Loucy (cell line): ENCODE results near the gene HIKESHI.

Experiments
- H2AFZ ChIP-seq: fragments of 200-600 bp; sonication (generic); 2 replicates; pipeline ENCODE4 v1.6.0; 2016; ENCODE audit warnings: antibody characterized with exemption, mild to moderate bottlenecking, low read length, moderate library complexity
- H3F3A ChIP-seq: fragments of 200-600 bp; 2 replicates; pipeline ENCODE4 v1.6.0; 2016; ENCODE audit warnings: antibody characterized with exemption, low read depth, mild to moderate bottlenecking
- H3K27me3 ChIP-seq: fragments of 200-600 bp; sonication (generic); 2 replicates; pipeline ENCODE4 v1.6.1; 2014; ENCODE audit warnings: low read length, mild to moderate bottlenecking; ENCODE audit not compliant: insufficient read depth, poor library complexity, severe bottlenecking
- H3K36me3 ChIP-seq: fragments of 200-600 bp; sonication (generic); 2 replicates; pipeline ENCODE4 v1.6.1; 2016; ENCODE audit warnings: low read length; ENCODE audit not compliant: insufficient read depth
- H3K4me1 ChIP-seq: fragments of 200-600 bp; sonication (generic); 2 replicates; pipeline ENCODE4 v1.5.1; 2014; ENCODE audit warnings: low read length, mild to moderate bottlenecking; ENCODE audit not compliant: insufficient read depth, poor library complexity, severe bottlenecking
- H3K4me2 ChIP-seq: fragments of 200-600 bp; sonication (generic); 2 replicates; pipeline ENCODE4 v1.6.0; 2014; ENCODE audit warnings: antibody characterized with exemption, low read length, low read depth, mild to moderate bottlenecking; ENCODE audit not compliant: poor library complexity, severe bottlenecking
- H3K4me3 ChIP-seq: fragments of 200-600 bp; sonication (generic); 2 replicates; pipeline ENCODE4 v1.5.1; 2014; ENCODE audit warnings: low read length, mild to moderate bottlenecking, mixed read lengths; ENCODE audit not compliant: poor library complexity, severe bottlenecking
- H3K79me2 ChIP-seq: fragments of 200-600 bp; sonication (generic); 2 replicates; pipeline ENCODE4 v1.6.1; 2014; ENCODE audit warnings: low read length; ENCODE audit not compliant: insufficient read depth
- H3K9ac ChIP-seq: fragments of 200-600 bp; sonication (generic); 2 replicates; pipeline ENCODE4 v1.6.0; 2014; ENCODE audit warnings: mild to moderate bottlenecking, low read depth, low read length, moderate library complexity; ENCODE audit not compliant: poor library complexity, severe bottlenecking
- H3K9me2 ChIP-seq: fragments of 200-600 bp; sonication (generic); replicated peaks from 2 replicates; pipeline ENCODE4 v1.6.1; 2016; ENCODE audit warnings: low read depth, low read length, mixed read lengths
- H3K9me3 ChIP-seq: fragments of 200-600 bp; sonication (generic); 2 replicates; pipeline ENCODE4 v1.6.1; 2014; ENCODE audit warnings: mild to moderate bottlenecking, antibody characterized with exemption, low read length, low read depth; ENCODE audit not compliant: insufficient read depth
- H4K20me1 ChIP-seq: fragments of 200-600 bp; sonication (generic); 2 replicates; pipeline ENCODE4 v1.6.0; 2014; ENCODE audit warnings: antibody characterized with exemption, low read length, mild to moderate bottlenecking; ENCODE audit not compliant: insufficient read depth, poor library complexity, severe bottlenecking
- EZH2phosphoT487 ChIP-seq: fragments of 200-600 bp; IDR thresholded peaks from 2 replicates; pipeline ENCODE4 v1.6.1; 2018; ENCODE audit warnings: antibody characterized with exemption, mild to moderate bottlenecking, moderate library complexity, borderline replicate concordance
- TF ChIP-seq, protein P1 (sequence below): fragments of 200-600 bp; sonication (generic); conservative IDR thresholded peaks from 2 replicates; pipeline ENCODE4 v1.5.1; 2014; ENCODE audit warnings: mild to moderate bottlenecking, antibody characterized with exemption, low read length

HIKESHI gene

DNA sequence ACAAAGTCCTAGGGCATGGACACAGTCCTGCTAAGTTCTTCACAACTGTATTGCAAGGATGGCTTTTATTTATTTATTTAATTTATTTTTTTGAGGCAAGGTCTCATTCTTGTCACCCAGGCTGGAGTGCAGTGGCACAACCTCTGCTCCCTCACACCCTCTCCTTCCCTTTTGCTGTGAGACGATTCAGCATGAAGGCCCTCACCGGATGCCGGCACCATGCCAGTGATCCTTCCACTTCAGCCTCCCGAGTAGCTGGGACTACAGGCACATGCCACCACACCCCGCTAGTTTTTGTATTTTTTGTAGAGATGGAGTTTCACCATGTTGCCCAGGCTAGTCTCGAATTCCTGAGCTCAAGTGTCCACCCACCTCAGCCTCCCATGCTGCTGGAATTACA is 39.7 kb upstream of the HIKESHI start:
- no peaks in the 10 kb centered on the region for H3K27me3 ChIP-seq
- H2AFZ ChIP-seq, result no peak overlapping the region
- H4K20me1 ChIP-seq, result peaks cover 3% of the 10 kb centered on the region
- H3K9ac ChIP-seq, result no peak overlapping the region
- H3F3A ChIP-seq, result peaks cover 2% of the 10 kb centered on the region
- H3K4me2 ChIP-seq, result no peak overlapping the region
- H3K79me2 ChIP-seq, result no peaks in the 10 kb centered on the region
- peaks cover 61% of the 10 kb centered on the region for H3K36me3 ChIP-seq
- no peaks in the 10 kb centered on the region for H3K9me3 ChIP-seq
- TF ChIP-seq, protein P1, sequence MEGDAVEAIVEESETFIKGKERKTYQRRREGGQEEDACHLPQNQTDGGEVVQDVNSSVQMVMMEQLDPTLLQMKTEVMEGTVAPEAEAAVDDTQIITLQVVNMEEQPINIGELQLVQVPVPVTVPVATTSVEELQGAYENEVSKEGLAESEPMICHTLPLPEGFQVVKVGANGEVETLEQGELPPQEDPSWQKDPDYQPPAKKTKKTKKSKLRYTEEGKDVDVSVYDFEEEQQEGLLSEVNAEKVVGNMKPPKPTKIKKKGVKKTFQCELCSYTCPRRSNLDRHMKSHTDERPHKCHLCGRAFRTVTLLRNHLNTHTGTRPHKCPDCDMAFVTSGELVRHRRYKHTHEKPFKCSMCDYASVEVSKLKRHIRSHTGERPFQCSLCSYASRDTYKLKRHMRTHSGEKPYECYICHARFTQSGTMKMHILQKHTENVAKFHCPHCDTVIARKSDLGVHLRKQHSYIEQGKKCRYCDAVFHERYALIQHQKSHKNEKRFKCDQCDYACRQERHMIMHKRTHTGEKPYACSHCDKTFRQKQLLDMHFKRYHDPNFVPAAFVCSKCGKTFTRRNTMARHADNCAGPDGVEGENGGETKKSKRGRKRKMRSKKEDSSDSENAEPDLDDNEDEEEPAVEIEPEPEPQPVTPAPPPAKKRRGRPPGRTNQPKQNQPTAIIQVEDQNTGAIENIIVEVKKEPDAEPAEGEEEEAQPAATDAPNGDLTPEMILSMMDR, result no peak
- no peak for TF ChIP-seq EZH2phosphoT487
- no peaks in the 10 kb centered on the region for H3K4me1 ChIP-seq
- no peaks in the 10 kb centered on the region for H3K9me2 ChIP-seq
- no peak overlapping the region for H3K4me3 ChIP-seq

DNA sequence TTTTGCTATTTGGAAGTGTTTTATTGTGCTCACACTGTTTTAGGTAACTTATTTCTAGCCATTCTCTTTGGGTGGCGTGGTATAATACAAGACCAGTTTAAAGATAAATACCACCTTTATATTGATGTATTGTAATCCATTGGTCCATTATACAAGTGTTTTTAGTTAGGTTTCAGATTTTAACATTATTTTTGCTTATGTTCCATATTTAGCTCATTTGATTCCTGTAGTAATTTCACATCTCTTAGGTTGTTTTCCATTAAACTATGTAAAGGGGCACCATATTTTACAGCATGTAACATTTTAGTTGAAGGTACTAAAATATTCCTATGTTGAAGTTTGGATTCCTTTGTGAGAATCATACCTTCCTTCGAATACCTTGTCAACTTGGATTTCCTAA is 37.4 kb upstream of the HIKESHI start:
- no peaks in the 10 kb centered on the region for H3K4me1 ChIP-seq
- no peaks in the 10 kb centered on the region for H4K20me1 ChIP-seq
- peaks cover 5% of the 10 kb centered on the region for H3K79me2 ChIP-seq
- H3K9me2 ChIP-seq, result no peaks in the 10 kb centered on the region
- no peak overlapping the region for H3K4me2 ChIP-seq
- TF ChIP-seq EZH2phosphoT487, result no peak
- TF ChIP-seq, protein P1, result no peak
- no peaks in the 10 kb centered on the region for H3K9me3 ChIP-seq
- H3K36me3 ChIP-seq, result peaks cover 61% of the 10 kb centered on the region
- H2AFZ ChIP-seq, result no peak overlapping the region
- no peak overlapping the region for H3K9ac ChIP-seq
- H3K27me3 ChIP-seq, result no peaks in the 10 kb centered on the region
- no peak overlapping the region for H3K4me3 ChIP-seq
- H3F3A ChIP-seq, result peaks cover 2% of the 10 kb centered on the region

DNA sequence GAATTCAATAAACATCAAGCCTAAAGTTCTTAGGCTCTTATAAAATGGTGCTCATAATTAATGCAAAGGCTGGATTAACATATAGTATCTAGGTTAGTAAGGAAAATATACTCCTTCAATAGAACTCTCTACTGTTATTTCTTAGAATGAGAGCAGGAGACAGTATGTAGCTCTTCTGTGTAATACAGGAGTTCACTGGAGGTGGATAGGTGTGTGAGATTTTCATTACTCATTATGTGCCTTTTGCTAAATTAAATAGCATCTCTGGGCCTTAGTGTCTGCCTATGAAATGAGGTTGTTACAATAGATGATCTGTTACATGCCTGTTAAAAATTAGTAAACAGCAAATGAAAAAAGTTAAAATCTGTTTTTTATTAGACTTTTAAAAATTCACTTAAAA is 36.8 kb upstream of the HIKESHI start:
- Histone ChIP-seq H3K9ac (no peak overlapping the region), H3K27me3 (no peaks in the 10 kb centered on the region), H4K20me1 (no peaks in the 10 kb centered on the region), H2AFZ (no peak overlapping the region), H3F3A (peaks cover 2% of the 10 kb centered on the region), H3K4me1 (no peaks in the 10 kb centered on the region), H3K4me2 (no peak overlapping the region), H3K9me3 (no peaks in the 10 kb centered on the region), H3K4me3 (no peak overlapping the region), H3K79me2 (peaks cover 11% of the 10 kb centered on the region), H3K36me3 (peaks cover 61% of the 10 kb centered on the region), H3K9me2 (no peaks in the 10 kb centered on the region)
- TF ChIP-seq, protein P1, result no peak
- no peak for TF ChIP-seq EZH2phosphoT487
